H9 (cell line): Measurements from ENCODE around the gene RBFOX1. TPM values are rescaled to one million over a fixed set of nuclear protein-coding genes. Genes with fewer than 3 reads are reported as not detected.
A peak's percentile ranks its signal among the peaks of the same experiment; 100 is the strongest.

ENCODE experiments used
- DNase-seq: peaks from one replicate; pipeline ENCODE4 v3.0.0-alpha.2; 2017
- H2AFZ ChIP-seq: one replicate; pipeline ENCODE4 v1.6.1; 2013; ENCODE audit warnings: mild to moderate bottlenecking, low read length, control low read depth, moderate library complexity
- H2AK5ac ChIP-seq: 2 replicates; pipeline ENCODE4 v1.6.1; 2013; ENCODE audit warnings: low read length, control low read depth, mixed read lengths; ENCODE audit not compliant: insufficient read length
- H2BK120ac ChIP-seq: one replicate; pipeline ENCODE4 v1.6.1; 2013; ENCODE audit warnings: low read depth, mild to moderate bottlenecking, low read length, control low read depth, inconsistent platforms; ENCODE audit not compliant: poor library complexity, severe bottlenecking
- H2BK12ac ChIP-seq: 2 replicates; pipeline ENCODE4 v1.6.1; 2013; ENCODE audit warnings: low read length, control low read depth, mixed read lengths, low read depth; ENCODE audit not compliant: insufficient read length
- H2BK15ac ChIP-seq: 2 replicates; pipeline ENCODE4 v1.6.1; 2013; ENCODE audit warnings: low read depth, low read length, control low read depth
- H2BK20ac ChIP-seq: one replicate; pipeline ENCODE4 v1.6.1; 2013; ENCODE audit warnings: low read depth, mild to moderate bottlenecking, low read length, control low read depth, inconsistent platforms; ENCODE audit not compliant: poor library complexity, severe bottlenecking
- H2BK5ac ChIP-seq: 2 replicates; pipeline ENCODE4 v1.6.1; 2013; ENCODE audit warnings: low read length, control low read depth, mixed read lengths; ENCODE audit not compliant: insufficient read length
- H3K14ac ChIP-seq: 2 replicates; pipeline ENCODE4 v1.6.1; 2013; ENCODE audit warnings: low read length, control low read depth; ENCODE audit not compliant: insufficient read depth
- H3K18ac ChIP-seq: 2 replicates; pipeline ENCODE4 v1.6.1; 2013; ENCODE audit warnings: low read depth, mild to moderate bottlenecking, mixed read lengths, low read length, control low read depth; ENCODE audit not compliant: insufficient read length
- H3K23ac ChIP-seq: 2 replicates; pipeline ENCODE4 v1.6.1; 2013; ENCODE audit warnings: low read length, control low read depth, mixed read lengths, low read depth; ENCODE audit not compliant: insufficient read length
- H3K23me2 ChIP-seq: 2 replicates; pipeline ENCODE4 v1.6.1; 2013; ENCODE audit warnings: low read depth, mild to moderate bottlenecking, mixed read lengths, low read length, control low read depth; ENCODE audit not compliant: insufficient read length, poor library complexity, severe bottlenecking
- H3K27ac ChIP-seq: 2 replicates; pipeline ENCODE4 v1.5.1; 2013; ENCODE audit warnings: low read length, control low read depth, mixed read lengths, low read depth; ENCODE audit not compliant: insufficient read length
- H3K27me3 ChIP-seq: 2 replicates; pipeline ENCODE4 v1.6.1; 2013; ENCODE audit warnings: low read length, control low read depth, inconsistent platforms; ENCODE audit not compliant: insufficient read depth
- H3K4ac ChIP-seq: 2 replicates; pipeline ENCODE4 v1.6.1; 2013; ENCODE audit warnings: low read depth, mild to moderate bottlenecking, control low read depth, inconsistent platforms, low read length, moderate library complexity
- H3K4me1 ChIP-seq: 2 replicates; pipeline ENCODE4 v1.6.1; 2013; ENCODE audit warnings: low read length, control low read depth, inconsistent platforms; ENCODE audit not compliant: insufficient read depth
- H3K4me2 ChIP-seq: 2 replicates; pipeline ENCODE4 v1.6.1; 2013; ENCODE audit warnings: low read length, control low read depth, mixed read lengths; ENCODE audit not compliant: insufficient read length, insufficient read depth
- H3K56ac ChIP-seq: 2 replicates; pipeline ENCODE4 v1.6.1; 2013; ENCODE audit warnings: low read depth, mild to moderate bottlenecking, mixed read lengths, low read length, control low read depth; ENCODE audit not compliant: insufficient read length
- H3K79me1 ChIP-seq: 2 replicates; pipeline ENCODE4 v1.6.1; 2013; ENCODE audit warnings: low read depth, mild to moderate bottlenecking, moderate library complexity, low read length, control low read depth, inconsistent platforms; ENCODE audit not compliant: insufficient read depth, poor library complexity, severe bottlenecking
- H3K79me2 ChIP-seq: 2 replicates; pipeline ENCODE4 v1.6.1; 2013; ENCODE audit warnings: low read length, control low read depth, inconsistent platforms; ENCODE audit not compliant: insufficient read depth
- H3K9ac ChIP-seq: 2 replicates; pipeline ENCODE4 v1.6.1; 2013; ENCODE audit warnings: low read length, control low read depth, mixed read lengths; ENCODE audit not compliant: insufficient read length; ENCODE audit errors: extremely low read depth
- H3K9me3 ChIP-seq: one replicate; pipeline ENCODE4 v1.6.1; 2013; ENCODE audit warnings: low read depth, low read length, inconsistent platforms; ENCODE audit not compliant: control insufficient read depth
- H3T11ph ChIP-seq: one replicate; pipeline ENCODE4 v1.6.1; 2013; ENCODE audit warnings: mild to moderate bottlenecking, low read length, control low read depth, inconsistent platforms
- H4K20me1 ChIP-seq: one replicate; pipeline ENCODE4 v1.6.1; 2013; ENCODE audit not compliant: control insufficient read depth, insufficient read length, insufficient read depth
- H4K5ac ChIP-seq: 2 replicates; pipeline ENCODE4 v1.6.1; 2013; ENCODE audit warnings: low read depth, mild to moderate bottlenecking, mixed read lengths, low read length, control low read depth; ENCODE audit not compliant: insufficient read length
- H4K8ac ChIP-seq: replicated peaks from 2 replicates; pipeline ENCODE4 v1.6.1; 2013; ENCODE audit warnings: low read length, control low read depth, mixed read lengths, low read depth; ENCODE audit not compliant: insufficient read length
- H4K91ac ChIP-seq: 2 replicates; pipeline ENCODE4 v1.6.1; 2013; ENCODE audit warnings: low read depth, mild to moderate bottlenecking, moderate library complexity, mixed read lengths, low read length, control low read depth; ENCODE audit not compliant: insufficient read length
- H3K27ac Mint-ChIP-seq, 3 experiments: 2 replicates in 2 of 3; 3 replicates in 1 of 3; pipeline ENCODE4 v1.8.0; 2020 to 2021; ENCODE audit warnings: mixed read lengths in 3 of 3, mild to moderate bottlenecking in 1 of 3, moderate library complexity in 1 of 3
- H3K27me3 Mint-ChIP-seq: 2 replicates; pipeline ENCODE4 v1.8.0; 2021; ENCODE audit warnings: low read depth, mild to moderate bottlenecking, moderate library complexity, mixed read lengths
- H3K36me3 Mint-ChIP-seq, 3 experiments: 2 replicates in 2 of 3; 3 replicates in 1 of 3; pipeline ENCODE4 v1.8.0; 2020 to 2021; ENCODE audit warnings: low read depth in 3 of 3, mixed read lengths in 3 of 3; ENCODE audit not compliant: insufficient read depth in 1 of 3
- H3K4me1 Mint-ChIP-seq, 2 experiments: 2 replicates each; pipeline ENCODE4 v1.8.0; 2020; ENCODE audit warnings: mixed read lengths in 2 of 2
- H3K4me3 Mint-ChIP-seq, 2 experiments: 2 replicates in 1 of 2; 3 replicates in 1 of 2; pipeline ENCODE4 v1.8.0; 2020 to 2021; ENCODE audit warnings: mild to moderate bottlenecking in 2 of 2, mixed read lengths in 2 of 2, moderate library complexity in 1 of 2
- H3K9me3 Mint-ChIP-seq, 2 experiments: 2 replicates in 1 of 2; 3 replicates in 1 of 2; pipeline ENCODE4 v1.8.0; 2020; ENCODE audit warnings: mild to moderate bottlenecking in 2 of 2, mixed read lengths in 2 of 2, moderate library complexity in 1 of 2
- WGBS: extraction: QIAGEN DNeasy Blood & Tissue Kit; methylation state at CpG from one replicate; pipeline ENCODE4 v1.1.7; 2013; ENCODE audit warnings: missing lambda C conversion rate, low lambda C conversion rate, mixed read lengths; ENCODE audit not compliant: insufficient read length; ENCODE audit errors: extremely low coverage; 5-methylcytosine and 5-hydroxymethylcytosine counted together
- total RNA-seq: library from RNA; stranded (reverse); gene quantifications from 2 replicates; pipeline ENCODE4 v1.2.1, GENCODE V29; 2021
- TF ChIP-seq, protein P1 (sequence below): fragments of 200-600 bp; sonication (generic); conservative IDR thresholded peaks from 3 replicates; pipeline ENCODE4 v1.8.0; 2021; ENCODE audit warnings: antibody characterized with exemption, mild to moderate bottlenecking

The RBFOX1 gene
- total RNA-seq, 1 experiment from 2014 or later, result 2.0 TPM

DNA sequence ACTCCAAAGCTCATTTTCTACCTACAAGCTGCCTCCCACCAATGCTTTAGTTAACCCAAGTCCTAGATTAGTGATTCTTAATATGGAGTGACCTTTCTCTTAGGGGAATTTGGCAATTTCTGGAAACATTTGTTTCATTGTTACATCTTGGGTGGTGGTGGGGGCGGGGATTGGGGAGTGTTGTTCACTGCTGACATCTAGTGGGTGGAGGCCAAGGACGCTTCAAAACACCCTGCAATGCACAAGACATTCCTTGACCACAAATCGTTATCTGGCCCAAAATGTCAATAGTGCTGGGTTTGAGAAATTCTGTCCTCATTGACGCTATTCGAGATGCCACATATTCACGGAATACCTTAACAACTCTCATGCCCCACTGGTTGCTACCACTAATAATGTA, 282.9 kb downstream of the RBFOX1 start:
- no peak overlapping the region for H3K27ac Mint-ChIP-seq
- no peak overlapping the region for H2BK5ac ChIP-seq
- no peaks in the 10 kb centered on the region for H3K79me1 ChIP-seq
- H2BK20ac ChIP-seq, result no peak overlapping the region
- TF ChIP-seq, protein P1, sequence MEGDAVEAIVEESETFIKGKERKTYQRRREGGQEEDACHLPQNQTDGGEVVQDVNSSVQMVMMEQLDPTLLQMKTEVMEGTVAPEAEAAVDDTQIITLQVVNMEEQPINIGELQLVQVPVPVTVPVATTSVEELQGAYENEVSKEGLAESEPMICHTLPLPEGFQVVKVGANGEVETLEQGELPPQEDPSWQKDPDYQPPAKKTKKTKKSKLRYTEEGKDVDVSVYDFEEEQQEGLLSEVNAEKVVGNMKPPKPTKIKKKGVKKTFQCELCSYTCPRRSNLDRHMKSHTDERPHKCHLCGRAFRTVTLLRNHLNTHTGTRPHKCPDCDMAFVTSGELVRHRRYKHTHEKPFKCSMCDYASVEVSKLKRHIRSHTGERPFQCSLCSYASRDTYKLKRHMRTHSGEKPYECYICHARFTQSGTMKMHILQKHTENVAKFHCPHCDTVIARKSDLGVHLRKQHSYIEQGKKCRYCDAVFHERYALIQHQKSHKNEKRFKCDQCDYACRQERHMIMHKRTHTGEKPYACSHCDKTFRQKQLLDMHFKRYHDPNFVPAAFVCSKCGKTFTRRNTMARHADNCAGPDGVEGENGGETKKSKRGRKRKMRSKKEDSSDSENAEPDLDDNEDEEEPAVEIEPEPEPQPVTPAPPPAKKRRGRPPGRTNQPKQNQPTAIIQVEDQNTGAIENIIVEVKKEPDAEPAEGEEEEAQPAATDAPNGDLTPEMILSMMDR, result peak; percentile 33; the same call in 2 of the 3 replicates
- H3K9ac ChIP-seq, result no peak overlapping the region
- H3K4me1 Mint-ChIP-seq, result no peaks in the 10 kb centered on the region
- WGBS, result no CpG with 5 or more reads among the region's 6 CpGs
- no peak overlapping the region for H2BK15ac ChIP-seq
- H4K8ac ChIP-seq, result no peak overlapping the region
- no peak overlapping the region for H2BK120ac ChIP-seq
- H3K79me2 ChIP-seq, result no peaks in the 10 kb centered on the region
- H3K56ac ChIP-seq, result no peak overlapping the region
- H3K23me2 ChIP-seq, result no peaks in the 10 kb centered on the region
- H4K91ac ChIP-seq, result no peak overlapping the region
- peaks cover 8 to 9% (median 9%) of the 10 kb centered on the region in 3 experiments; a peak in 3 of 7 replicates for H3K36me3 Mint-ChIP-seq
- no peak overlapping the region for H3K27ac ChIP-seq
- H2AFZ ChIP-seq, result no peak overlapping the region
- H4K5ac ChIP-seq, result no peak overlapping the region
- H3K4ac ChIP-seq, result no peak overlapping the region
- H4K20me1 ChIP-seq, result no peaks in the 10 kb centered on the region
- H3K14ac ChIP-seq, result no peak overlapping the region
- H2BK12ac ChIP-seq, result no peak overlapping the region
- H2AK5ac ChIP-seq, result no peak overlapping the region
- H3K4me1 ChIP-seq, result no peaks in the 10 kb centered on the region
- H3K9me3 Mint-ChIP-seq, result peaks cover 9 to 11% of the 10 kb centered on the region in 2 experiments; a peak in 4 of 5 replicates
- H3K4me3 Mint-ChIP-seq, result no peak overlapping the region
- no peak overlapping the region for H3K18ac ChIP-seq
- peaks cover 6% of the 10 kb centered on the region for H3K9me3 ChIP-seq
- no peak for DNase-seq
- no peaks in the 10 kb centered on the region for H3K27me3 ChIP-seq
- no peak overlapping the region for H3K23ac ChIP-seq
- H3T11ph ChIP-seq, result no peak overlapping the region
- H3K27me3 Mint-ChIP-seq, result no peaks in the 10 kb centered on the region
- H3K4me2 ChIP-seq, result no peak overlapping the region
